Adrenal gland (tissue), 5 donors: ENCODE data around the gene CTCF.

Experiments used
- CTCF ChIP-seq, 6 experiments: fragments of 450-650 bp in 4 of 6; fragments of 200-600 bp in 2 of 6; sonication (generic) in 1 of 6; IDR thresholded peaks; 1 replicate in 5 of 6; 2 replicates in 1 of 6; pipeline versions ENCODE4 v1.5.1 to v1.8.0; 2016 to 2021; ENCODE audit warnings: antibody characterized with exemption in 6 of 6, mild to moderate bottlenecking in 2 of 6, moderate library complexity in 1 of 6
- POLR2A ChIP-seq, 2 donors: fragments of 450-650 bp; IDR thresholded peaks; one replicate each; pipeline ENCODE4 v1.6.1; 2017; ENCODE audit warnings: antibody characterized with exemption in 2 of 2, mild to moderate bottlenecking in 2 of 2, moderate library complexity in 1 of 2
- donor health status: DM: no; HTN: no; CAD: no.

- TF ChIP-seq CTCF (IDR thresholded peaks at IDR 0.05) (no peak), POLR2A (IDR thresholded peaks at IDR 0.05) (no peak)
Observed at GRCh38 chr16:67549240-67549639, 13.1 kb upstream of the CTCF start.
